Panc1 (cell line): ENCODE data around the gene ALG14. TPM values are rescaled to one million over a fixed set of nuclear protein-coding genes. Genes with fewer than 3 reads are reported as not detected.

Experiments
- ATAC-seq: fragments of 200-7000 bp; cut with Tn5 transposase; 2 replicates; pipeline ENCODE4 v1.9.1; 2020; ENCODE audit warnings: mild to moderate bottlenecking, moderate library complexity
- BruUV-seq: library from RNA; stranded (reverse); fragments of 400-500 nt; replicated peaks from 2 replicates; lab custom pipeline; 2021; lab: Mats Ljungman, UMichigan
- CTCF ChIA-PET: fragments of 300-600 bp; sonication (Branson Sonifier 250); formaldehyde crosslinking; loops from one replicate; lab custom pipeline; 2022; ENCODE audit warnings: antibody characterized with exemption; lab: Charles Lee
- POLR2A ChIA-PET: fragments of 300-600 bp; sonication (Branson Sonifier 250); formaldehyde crosslinking; loops from one replicate; lab custom pipeline; 2022; ENCODE audit warnings: antibody characterized with exemption; lab: Charles Lee
- DNase-seq: peaks from one replicate; pipeline ENCODE4 v3.0.0-alpha.2; 2010; ENCODE audit warnings: low read depth, low spot score
- H3K27ac ChIP-seq: 2 replicates; pipeline ENCODE4 v1.5.1; 2011; ENCODE audit warnings: mild to moderate bottlenecking, low read length, inconsistent platforms
- H3K27me3 ChIP-seq: fragments of 200-500 bp; sonication (Bioruptor generic); 2 replicates; pipeline ENCODE4 v1.6.0; 2014; ENCODE audit warnings: low read length, inconsistent platforms; ENCODE audit not compliant: control insufficient read depth, insufficient read depth
- H3K36me3 ChIP-seq: fragments of 200-500 bp; sonication (Bioruptor generic); 2 replicates; pipeline ENCODE4 v1.5.1; 2014; ENCODE audit warnings: inconsistent platforms, mild to moderate bottlenecking, low read length, moderate library complexity; ENCODE audit not compliant: control insufficient read depth, insufficient read depth
- H3K4me1 ChIP-seq: 2 replicates; pipeline ENCODE4 v1.5.1; 2011; ENCODE audit warnings: inconsistent platforms, mild to moderate bottlenecking, low read length, moderate library complexity; ENCODE audit not compliant: control insufficient read depth, insufficient read depth
- H3K4me3 ChIP-seq, 2 experiments: 2 replicates each; pipeline ENCODE4 v1.5.1; 2011 to 2012; ENCODE audit warnings: low read depth in 2 of 2, low read length in 2 of 2, mild to moderate bottlenecking in 2 of 2, inconsistent platforms in 1 of 2, moderate library complexity in 1 of 2
- H3K9me3 ChIP-seq: fragments of 200-500 bp; sonication (Bioruptor generic); 2 replicates; pipeline ENCODE4 v1.5.1; 2014; ENCODE audit warnings: low read depth, mild to moderate bottlenecking, inconsistent platforms, low read length, moderate library complexity; ENCODE audit not compliant: control insufficient read depth, insufficient read depth
- CTCF ChIP-seq: fragments of 450-650 bp; IDR thresholded peaks from 2 replicates; pipeline ENCODE4 v1.5.1; 2017; ENCODE audit warnings: mild to moderate bottlenecking
- POLR2AphosphoS5 ChIP-seq: IDR thresholded peaks from 2 replicates; pipeline ENCODE4 v1.6.1; 2012; ENCODE audit warnings: mild to moderate bottlenecking, low read depth, low read length, moderate library complexity
- SIN3A ChIP-seq: IDR thresholded peaks from 2 replicates; pipeline ENCODE4 v1.6.1; 2012; ENCODE audit warnings: low read depth, mild to moderate bottlenecking, low read length, moderate library complexity, borderline replicate concordance; ENCODE audit not compliant: insufficient read depth
- TCF7L2 ChIP-seq: IDR thresholded peaks from 2 replicates; pipeline ENCODE4 v1.6.1; 2011; ENCODE audit warnings: mild to moderate bottlenecking, low read depth, low read length, inconsistent platforms
- in situ Hi-C: cut with HindIII; loops from 2 replicates; pipeline ENCODE4 v1.10.0; 2016; ENCODE audit warnings: low sequenced_read_pairs, low pct_unique_long_range_greater_than_20kb
- intact Hi-C: fragments of 100-400 bp; cut with micrococcal nuclease; formaldehyde crosslinking; loops from one replicate; pipeline ENCODE4 v1.10.0; 2022; ENCODE audit not compliant: unreplicated experiment
- total RNA-seq: library from RNA; stranded (reverse); gene quantifications from one replicate; pipeline ENCODE4 v1.2.1, GENCODE V29; 2021; ENCODE audit not compliant: unreplicated experiment
- TF ChIP-seq, protein P1 (sequence below), 2 experiments: IDR thresholded peaks; 2 replicates each; pipeline ENCODE4 v1.6.1; 2011 to 2012; ENCODE audit warnings: low read depth in 2 of 2, control low read depth in 1 of 2, low read length in 1 of 2, mild to moderate bottlenecking in 1 of 2, moderate library complexity in 1 of 2; ENCODE audit not compliant: insufficient read depth in 1 of 2

ALG14 gene
- total RNA-seq, 1 experiment from 2014 or later, result 4.1 TPM

- intact Hi-C loops, result no loop called here
- Histone ChIP-seq H3K36me3 (no peaks in the 10 kb centered on the region), H3K4me3 (no peak overlapping the region), H3K27me3 (no peaks in the 10 kb centered on the region), H3K27ac (no peak overlapping the region), H3K9me3 (no peaks in the 10 kb centered on the region), H3K4me1 (no peaks in the 10 kb centered on the region)
- no peak for DNase-seq
- no TSS peak for BruUV-seq
- ATAC-seq, result no peak
- TF ChIP-seq POLR2AphosphoS5, result no peak
- TF ChIP-seq TCF7L2, result no peak
- TF ChIP-seq CTCF, result no peak
- no peak for TF ChIP-seq SIN3A
- POLR2A ChIA-PET, result no interaction called here
- in situ Hi-C loops, result no loop called here
- CTCF ChIA-PET, result no interaction called here
These were observed 95.7 kb downstream of the ALG14 start for GRCh38 chr1:94976971-94977548.

DNA sequence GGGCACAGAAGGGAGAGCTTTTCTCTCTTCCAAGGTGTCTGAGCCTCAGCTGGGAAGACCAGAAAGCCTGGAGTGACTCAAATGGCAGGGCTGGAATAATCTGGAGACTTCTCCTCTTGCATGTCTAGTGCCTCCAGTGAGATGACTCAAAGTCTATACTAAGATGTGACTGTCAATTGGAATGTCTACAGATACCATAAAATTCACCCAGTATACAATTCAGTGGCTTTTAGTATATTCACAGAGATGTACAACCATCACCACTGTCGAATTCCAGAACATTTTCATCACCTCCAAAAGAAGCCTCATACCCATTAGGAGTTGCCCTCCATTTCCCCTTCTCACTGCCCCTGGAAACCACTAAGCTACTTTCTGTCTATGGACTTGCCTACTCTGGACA, 97.9 kb downstream of the ALG14 start:
- Histone ChIP-seq H3K4me3 (no peak overlapping the region), H3K27me3 (no peaks in the 10 kb centered on the region), H3K9me3 (no peaks in the 10 kb centered on the region), H3K36me3 (no peaks in the 10 kb centered on the region), H3K27ac (no peak overlapping the region), H3K4me1 (no peaks in the 10 kb centered on the region)
- intact Hi-C loops, result no loop called here
- no peak for DNase-seq
- TF ChIP-seq CTCF, result no peak
- no peak for TF ChIP-seq POLR2AphosphoS5
- TF ChIP-seq TCF7L2, result no peak
- no peak for TF ChIP-seq SIN3A
- TF ChIP-seq, protein P1, sequence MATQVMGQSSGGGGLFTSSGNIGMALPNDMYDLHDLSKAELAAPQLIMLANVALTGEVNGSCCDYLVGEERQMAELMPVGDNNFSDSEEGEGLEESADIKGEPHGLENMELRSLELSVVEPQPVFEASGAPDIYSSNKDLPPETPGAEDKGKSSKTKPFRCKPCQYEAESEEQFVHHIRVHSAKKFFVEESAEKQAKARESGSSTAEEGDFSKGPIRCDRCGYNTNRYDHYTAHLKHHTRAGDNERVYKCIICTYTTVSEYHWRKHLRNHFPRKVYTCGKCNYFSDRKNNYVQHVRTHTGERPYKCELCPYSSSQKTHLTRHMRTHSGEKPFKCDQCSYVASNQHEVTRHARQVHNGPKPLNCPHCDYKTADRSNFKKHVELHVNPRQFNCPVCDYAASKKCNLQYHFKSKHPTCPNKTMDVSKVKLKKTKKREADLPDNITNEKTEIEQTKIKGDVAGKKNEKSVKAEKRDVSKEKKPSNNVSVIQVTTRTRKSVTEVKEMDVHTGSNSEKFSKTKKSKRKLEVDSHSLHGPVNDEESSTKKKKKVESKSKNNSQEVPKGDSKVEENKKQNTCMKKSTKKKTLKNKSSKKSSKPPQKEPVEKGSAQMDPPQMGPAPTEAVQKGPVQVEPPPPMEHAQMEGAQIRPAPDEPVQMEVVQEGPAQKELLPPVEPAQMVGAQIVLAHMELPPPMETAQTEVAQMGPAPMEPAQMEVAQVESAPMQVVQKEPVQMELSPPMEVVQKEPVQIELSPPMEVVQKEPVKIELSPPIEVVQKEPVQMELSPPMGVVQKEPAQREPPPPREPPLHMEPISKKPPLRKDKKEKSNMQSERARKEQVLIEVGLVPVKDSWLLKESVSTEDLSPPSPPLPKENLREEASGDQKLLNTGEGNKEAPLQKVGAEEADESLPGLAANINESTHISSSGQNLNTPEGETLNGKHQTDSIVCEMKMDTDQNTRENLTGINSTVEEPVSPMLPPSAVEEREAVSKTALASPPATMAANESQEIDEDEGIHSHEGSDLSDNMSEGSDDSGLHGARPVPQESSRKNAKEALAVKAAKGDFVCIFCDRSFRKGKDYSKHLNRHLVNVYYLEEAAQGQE (IDR thresholded peaks at IDR 0.05; ENCODE audit: insufficient read depth in 1 of 2, low read depth in 2 of 2, low read length in 1 of 2), result no peak
- ChIA-PET POLR2A (no interaction called here), CTCF (no interaction called here)
- in situ Hi-C loops, result no loop called here
- ATAC-seq, result no peak
- no TSS peak for BruUV-seq
